GM13976 (cell line): ENCODE data around the gene SNAPC5.

Source experiments
- DNase-seq: peaks from one replicate; pipeline ENCODE4 v3.0.0; 2012; ENCODE audit warnings: low spot score
- in situ Hi-C: fragments of 300-500 bp; cut with MboI; formaldehyde crosslinking; loops from one replicate; pipeline ENCODE4 v1.12.0; 2022; ENCODE audit warnings: low sequenced_read_pairs, mixed read lengths, inconsistent platforms; ENCODE audit not compliant: unreplicated experiment
- TF ChIP-seq, protein P1 (sequence below): IDR thresholded peaks from 2 replicates; pipeline ENCODE4 v1.5.1; 2012; ENCODE audit warnings: borderline replicate concordance, mild to moderate bottlenecking; ENCODE audit not compliant: insufficient read depth; ENCODE audit errors: extremely low read depth, missing control alignments, control extremely low read depth

SNAPC5 gene

DNA sequence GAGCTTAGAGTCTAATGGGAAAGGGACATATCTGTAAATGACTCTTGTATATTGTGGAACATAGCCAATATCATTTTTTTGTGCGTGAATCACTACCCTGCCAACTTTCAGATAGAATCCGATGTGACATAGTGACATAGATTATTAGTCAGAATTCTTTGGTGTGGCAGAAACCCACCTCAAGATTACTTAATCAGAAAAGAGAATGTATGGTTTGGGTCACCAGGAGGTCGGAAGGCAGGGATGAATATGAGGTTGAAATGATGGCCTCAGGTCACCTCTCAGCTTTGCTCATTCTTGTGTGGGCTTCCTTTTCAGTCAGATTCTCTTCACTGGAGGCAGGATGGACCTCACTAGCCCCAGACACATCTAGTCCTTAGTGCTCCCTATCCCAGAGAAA, 41.4 kb downstream of the SNAPC5 start:
- TF ChIP-seq, protein P1, sequence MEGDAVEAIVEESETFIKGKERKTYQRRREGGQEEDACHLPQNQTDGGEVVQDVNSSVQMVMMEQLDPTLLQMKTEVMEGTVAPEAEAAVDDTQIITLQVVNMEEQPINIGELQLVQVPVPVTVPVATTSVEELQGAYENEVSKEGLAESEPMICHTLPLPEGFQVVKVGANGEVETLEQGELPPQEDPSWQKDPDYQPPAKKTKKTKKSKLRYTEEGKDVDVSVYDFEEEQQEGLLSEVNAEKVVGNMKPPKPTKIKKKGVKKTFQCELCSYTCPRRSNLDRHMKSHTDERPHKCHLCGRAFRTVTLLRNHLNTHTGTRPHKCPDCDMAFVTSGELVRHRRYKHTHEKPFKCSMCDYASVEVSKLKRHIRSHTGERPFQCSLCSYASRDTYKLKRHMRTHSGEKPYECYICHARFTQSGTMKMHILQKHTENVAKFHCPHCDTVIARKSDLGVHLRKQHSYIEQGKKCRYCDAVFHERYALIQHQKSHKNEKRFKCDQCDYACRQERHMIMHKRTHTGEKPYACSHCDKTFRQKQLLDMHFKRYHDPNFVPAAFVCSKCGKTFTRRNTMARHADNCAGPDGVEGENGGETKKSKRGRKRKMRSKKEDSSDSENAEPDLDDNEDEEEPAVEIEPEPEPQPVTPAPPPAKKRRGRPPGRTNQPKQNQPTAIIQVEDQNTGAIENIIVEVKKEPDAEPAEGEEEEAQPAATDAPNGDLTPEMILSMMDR = no peak
- DNase-seq = no peak
- in situ Hi-C loops = no loop called here

DNA sequence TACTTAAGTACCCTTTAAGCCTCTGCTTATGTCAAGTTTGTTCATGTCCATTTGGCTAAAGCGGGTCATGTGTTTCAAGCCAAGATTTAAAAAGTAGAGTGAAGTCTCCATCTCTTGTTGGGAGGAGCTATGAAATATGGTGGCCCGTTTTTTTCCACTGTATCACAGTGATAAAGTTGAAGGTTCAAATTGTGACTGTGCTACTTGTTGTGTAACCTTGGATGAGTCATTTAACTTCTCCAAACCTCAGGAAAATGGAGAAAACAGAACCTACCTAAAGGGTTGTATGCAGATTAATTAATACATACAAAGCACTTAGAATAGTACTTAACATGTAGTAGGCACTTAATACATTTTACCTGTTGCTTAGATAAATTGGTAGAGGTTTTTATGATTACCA, 43.4 kb downstream of the SNAPC5 start:
- TF ChIP-seq, protein P1 = no peak
- DNase-seq = no peak
- in situ Hi-C loops = no loop called here

DNA sequence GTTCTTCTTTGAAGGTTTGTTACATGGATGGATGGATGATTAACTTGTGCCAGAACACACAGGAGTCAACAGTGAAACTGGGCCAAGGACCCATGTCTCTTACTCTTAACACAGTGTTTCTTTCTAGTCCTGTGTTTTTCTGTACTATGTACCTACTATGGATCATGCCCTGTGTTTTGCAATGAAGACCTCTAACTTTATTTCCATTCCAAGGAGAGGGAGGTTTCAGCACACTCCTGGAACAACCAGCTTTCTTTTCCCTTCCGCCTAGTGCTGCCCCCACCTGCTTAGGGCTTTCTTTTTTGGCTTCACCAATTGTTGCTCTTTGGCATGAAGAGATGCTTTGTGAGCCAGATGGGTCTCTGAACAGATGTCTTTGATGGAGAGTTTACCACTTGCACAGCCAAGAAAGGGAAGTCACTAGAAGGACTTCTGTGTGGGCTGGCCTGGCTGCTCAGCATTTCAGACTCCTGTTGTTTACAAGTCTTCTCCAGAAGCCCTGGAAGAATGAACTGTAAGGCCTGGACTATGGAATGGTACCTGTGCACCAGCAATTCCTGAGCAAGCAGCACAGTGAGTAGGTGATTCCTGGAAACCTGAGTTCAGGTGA, 44.5 kb downstream of the SNAPC5 start:
- in situ Hi-C loops = no loop called here
- TF ChIP-seq, protein P1 = no peak
- DNase-seq = no peak

DNA sequence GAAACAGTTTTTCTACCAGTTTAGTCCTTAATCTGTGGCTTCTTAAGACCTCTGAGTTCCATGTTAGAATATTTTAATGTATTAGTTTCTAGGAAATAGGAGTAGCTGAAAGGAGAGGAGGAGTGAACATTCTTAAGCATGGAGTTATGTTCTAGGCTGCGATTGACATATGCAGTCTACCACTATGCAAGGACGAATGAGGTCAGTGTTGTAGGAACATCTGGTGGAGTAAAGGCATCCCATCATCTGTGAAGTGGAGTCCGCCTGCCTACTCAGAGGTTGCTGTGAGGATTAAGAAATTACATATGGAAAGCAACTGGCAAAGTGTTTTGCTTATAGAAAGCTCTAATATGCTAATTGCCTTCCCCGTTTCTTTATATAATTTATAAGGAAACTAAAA, 45.1 kb downstream of the SNAPC5 start:
- TF ChIP-seq, protein P1 = no peak
- no peak for DNase-seq
- in situ Hi-C loops = no loop called here
